ENCODE measurements around the gene SEPTIN7.
"Not testable (repeated sequence)": the region's sequence is repeated elsewhere in the genome, so short reads cannot be mapped to it uniquely, and the experiment has no call there.

Gene SEPTIN7

GRCh38 chr7:35800718-35801391, at the start of gene SEPTIN7:
Gene SEPTIN7 (plus strand): TSS chr7:35801057. CDS start chr7:35801210, 153 bp downstream.
- DNase-seq: peak; percentile 99

- DNase-seq: no peak
Measured at GRCh38 chr7:35752742-35753141, 48.1 kb upstream of the SEPTIN7 start.

- no peak for DNase-seq
Measured at GRCh38 chr7:35753761-35754603, 46.9 kb upstream of the SEPTIN7 start.

GRCh38 chr7:35754741-35755140, 46.1 kb upstream of the SEPTIN7 start:
- no peak for DNase-seq

- DNase-seq: no peak
Measured at GRCh38 chr7:35755711-35756110, 45.1 kb upstream of the SEPTIN7 start.

- DNase-seq: not testable (repeated sequence)
Measured at GRCh38 chr7:35756453-35756852, 44.4 kb upstream of the SEPTIN7 start.

- no peak for DNase-seq
Measured at GRCh38 chr7:35757574-35757973, 43.3 kb upstream of the SEPTIN7 start.

- DNase-seq: no peak
Measured at GRCh38 chr7:35758421-35758820, 42.4 kb upstream of the SEPTIN7 start.

GRCh38 chr7:35760143-35760745, 40.6 kb upstream of the SEPTIN7 start:
- DNase-seq: no peak

- DNase-seq: no peak
Measured at GRCh38 chr7:35761871-35762677, 38.8 kb upstream of the SEPTIN7 start.

GRCh38 chr7:35762781-35763180, 38.1 kb upstream of the SEPTIN7 start:
- DNase-seq: no peak

- DNase-seq: no peak
Measured at GRCh38 chr7:35768346-35768745, 32.5 kb upstream of the SEPTIN7 start.

GRCh38 chr7:35771776-35772175, 29.1 kb upstream of the SEPTIN7 start:
- DNase-seq: no peak

- DNase-seq: no peak
Measured at GRCh38 chr7:35773994-35774393, 26.9 kb upstream of the SEPTIN7 start.

GRCh38 chr7:35776686-35777085, 24.2 kb upstream of the SEPTIN7 start:
- DNase-seq: no peak

GRCh38 chr7:35777121-35777520, 23.7 kb upstream of the SEPTIN7 start:
- DNase-seq: no peak

- no peak for DNase-seq
Measured at GRCh38 chr7:35780070-35780469, 20.8 kb upstream of the SEPTIN7 start.

- no peak for DNase-seq
Measured at GRCh38 chr7:35781200-35781701, 19.6 kb upstream of the SEPTIN7 start.

GRCh38 chr7:35781767-35782515, 18.9 kb upstream of the SEPTIN7 start:
- no peak for DNase-seq

- no peak for DNase-seq
Measured at GRCh38 chr7:35784332-35784731, 16.5 kb upstream of the SEPTIN7 start.

GRCh38 chr7:35785250-35785649, 15.6 kb upstream of the SEPTIN7 start:
- DNase-seq: no peak

- DNase-seq: no peak
Measured at GRCh38 chr7:35787925-35788324, 12.9 kb upstream of the SEPTIN7 start.

Data from stimulated activated CD4-positive, alpha-beta T cell treated with anti-CD3 and anti-CD28 coated beads, Interleukin-4, amount 100 ng/mL, for 24 hours (primary cell).